Inflammatory macrophage treated with lipopolysaccharide for 4 hours (primary cell): ENCODE measurements around the gene AKAP8.
"Not testable (repeated sequence)": the region's sequence is repeated elsewhere in the genome, so short reads cannot be mapped to it uniquely, and the experiment has no call there.

Source experiments
- DNase-seq: peaks from one replicate; pipeline ENCODE4 v3.0.0-alpha.2; 2020

The AKAP8 gene

GRCh38 chr19:15379083-15379998, at the start of gene AKAP8:
Gene AKAP8, minus strand, starts transcription at chr19:15379787. Its CDS starts 56 bp downstream, at chr19:15379731.
- DNase-seq: peak; percentile 99

GRCh38 chr19:15427991-15428471, 48.4 kb upstream of the AKAP8 start:
- DNase-seq: no peak

GRCh38 chr19:15427350-15427700, 47.7 kb upstream of the AKAP8 start:
- DNase-seq: no peak

GRCh38 chr19:15426485-15427349, 47.1 kb upstream of the AKAP8 start:
- DNase-seq: no peak

- no peak for DNase-seq
Observed at GRCh38 chr19:15425321-15425950, 45.8 kb upstream of the AKAP8 start.

GRCh38 chr19:15424692-15425272, 45.2 kb upstream of the AKAP8 start:
- no peak for DNase-seq

GRCh38 chr19:15424121-15424520, 44.5 kb upstream of the AKAP8 start:
- no peak for DNase-seq

- no peak for DNase-seq
Observed at GRCh38 chr19:15423130-15423529, 43.5 kb upstream of the AKAP8 start.

GRCh38 chr19:15422296-15423075, 42.9 kb upstream of the AKAP8 start:
- DNase-seq: no peak

GRCh38 chr19:15421721-15422260, 42.2 kb upstream of the AKAP8 start:
- DNase-seq: no peak

- no peak for DNase-seq
Observed at GRCh38 chr19:15421136-15421695, 41.6 kb upstream of the AKAP8 start.

- DNase-seq: no peak
Observed at GRCh38 chr19:15419413-15420025, 39.9 kb upstream of the AKAP8 start.

GRCh38 chr19:15418579-15419412, 39.2 kb upstream of the AKAP8 start, which contains the start of gene AKAP8L:
Gene AKAP8L, minus strand, starts transcription at chr19:15418988. Its CDS starts 65 bp downstream, at chr19:15418923.
- DNase-seq: peak; percentile 100

- DNase-seq: no peak
Observed at GRCh38 chr19:15418231-15418578, 38.6 kb upstream of the AKAP8 start.

GRCh38 chr19:15417699-15418098, 38.1 kb upstream of the AKAP8 start:
- no peak for DNase-seq

- no peak for DNase-seq
Observed at GRCh38 chr19:15412832-15413231, 33.2 kb upstream of the AKAP8 start.

- not testable (repeated sequence) for DNase-seq
Observed at GRCh38 chr19:15411351-15411750, 31.8 kb upstream of the AKAP8 start.

GRCh38 chr19:15404780-15405211, 25.2 kb upstream of the AKAP8 start:
- DNase-seq: no peak

GRCh38 chr19:15404097-15404779, 24.7 kb upstream of the AKAP8 start:
- DNase-seq: no peak
